ENCODE results near the gene CTIF.

CTIF gene

DNA sequence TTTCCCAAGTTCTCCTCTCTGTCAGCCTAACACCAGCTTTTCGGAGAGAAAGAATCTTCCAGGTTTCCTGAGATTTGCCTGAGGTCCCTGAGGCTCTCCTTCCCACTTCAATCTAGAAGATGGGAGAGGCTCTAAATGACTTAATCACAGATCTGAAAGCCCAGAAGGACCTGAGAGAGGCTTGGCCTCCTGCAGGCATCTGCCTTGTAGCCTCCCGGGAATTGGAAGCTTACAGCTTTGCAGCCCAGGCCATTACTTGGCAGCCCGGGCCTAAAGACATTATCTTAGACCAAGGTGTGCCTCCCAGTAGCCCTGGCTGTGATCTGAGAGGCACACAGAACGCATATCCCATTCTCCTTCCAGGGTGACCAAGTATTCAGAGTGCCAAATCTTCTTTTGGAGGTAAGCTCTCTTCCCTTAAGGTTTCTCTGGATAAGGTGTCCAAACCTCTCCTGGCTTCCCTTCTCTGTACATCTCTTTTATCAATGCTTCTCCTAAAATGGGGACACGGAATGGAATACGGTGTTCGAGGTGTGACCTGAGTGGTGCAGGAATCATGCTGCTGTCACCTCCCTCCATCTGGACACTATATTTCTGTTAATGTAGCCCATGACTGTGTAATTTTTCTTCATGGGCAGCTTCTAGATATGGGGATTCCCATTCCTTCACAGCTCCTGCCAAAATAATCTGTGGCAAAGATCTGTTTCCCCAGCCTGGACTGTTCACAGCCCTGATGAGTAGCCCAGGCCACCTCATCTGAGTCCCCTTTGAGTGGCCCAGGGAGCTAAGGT lies 16.0 kb downstream of the CTIF start:
- no peak for DNase-seq

DNA sequence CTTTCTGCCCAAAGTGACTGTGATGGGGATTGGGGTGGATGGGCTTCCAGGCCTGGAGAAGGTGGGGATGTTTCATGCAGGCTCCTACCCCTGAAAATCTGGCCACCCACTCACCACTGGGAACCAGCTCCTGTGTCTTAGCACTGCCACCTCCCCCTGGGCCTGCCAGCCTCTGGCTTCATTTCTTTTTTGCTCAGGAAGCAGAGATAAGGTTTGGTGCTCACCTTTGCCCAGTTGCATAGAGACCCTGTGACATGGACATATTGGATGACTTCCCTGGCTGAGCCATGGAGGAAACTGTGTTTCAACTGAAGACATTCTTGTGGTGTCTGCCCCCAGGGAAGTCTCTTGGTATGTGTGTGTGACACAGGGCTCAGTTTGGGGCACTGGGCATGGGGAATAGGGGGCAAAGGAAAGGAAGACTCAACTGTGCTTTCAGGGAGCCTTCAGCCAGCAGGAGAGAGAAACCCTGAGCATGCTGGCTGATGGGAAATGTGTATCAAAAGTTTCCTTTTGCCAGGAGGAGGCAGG lies 16.7 kb downstream of the CTIF start:
- DNase-seq = no peak

DNA sequence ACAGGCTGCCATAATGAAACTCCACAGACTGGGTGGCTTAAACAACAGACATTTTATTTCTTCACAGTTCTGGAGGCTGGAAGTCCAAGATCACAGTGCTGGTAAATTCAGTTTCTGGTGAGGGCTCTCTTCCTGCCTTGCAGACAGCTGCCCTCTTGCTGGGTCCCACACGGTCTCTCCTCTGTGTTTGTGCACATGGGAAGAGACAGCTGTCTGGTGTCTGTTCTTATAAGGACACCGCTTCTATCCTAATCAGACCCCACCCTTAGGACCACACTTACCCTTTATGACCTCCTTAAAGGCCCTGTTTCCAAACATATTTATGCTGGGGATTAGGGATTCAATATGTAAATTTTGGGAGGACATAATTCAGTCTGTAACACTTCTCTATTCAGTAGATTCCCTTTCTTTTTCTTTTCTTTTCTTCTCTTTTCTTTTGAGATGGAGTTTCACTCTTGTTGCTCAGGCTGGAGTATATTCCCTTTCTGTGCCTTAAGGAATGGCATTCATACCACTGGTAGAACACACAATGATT lies 18.9 kb downstream of the CTIF start:
- no peak for DNase-seq

DNA sequence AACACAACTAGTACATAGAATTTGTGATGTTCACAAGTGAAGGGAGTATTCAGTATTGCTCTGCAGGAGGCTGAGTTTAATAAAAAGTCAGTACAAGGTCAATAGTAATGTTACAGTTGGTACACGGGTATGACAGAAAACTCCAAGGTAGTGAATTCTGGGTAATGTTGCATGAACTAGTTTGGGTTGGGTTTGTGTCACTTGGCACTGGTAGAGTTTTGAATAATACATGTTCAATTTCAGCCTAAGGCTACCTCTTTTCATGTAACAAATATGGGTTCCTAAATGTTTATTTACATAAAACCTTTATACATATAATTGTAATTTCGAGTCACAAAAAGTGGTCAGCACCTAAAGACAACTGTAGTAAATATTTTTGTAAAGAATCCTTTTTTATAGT lies 19.4 kb downstream of the CTIF start:
- DNase-seq = no peak

DNA sequence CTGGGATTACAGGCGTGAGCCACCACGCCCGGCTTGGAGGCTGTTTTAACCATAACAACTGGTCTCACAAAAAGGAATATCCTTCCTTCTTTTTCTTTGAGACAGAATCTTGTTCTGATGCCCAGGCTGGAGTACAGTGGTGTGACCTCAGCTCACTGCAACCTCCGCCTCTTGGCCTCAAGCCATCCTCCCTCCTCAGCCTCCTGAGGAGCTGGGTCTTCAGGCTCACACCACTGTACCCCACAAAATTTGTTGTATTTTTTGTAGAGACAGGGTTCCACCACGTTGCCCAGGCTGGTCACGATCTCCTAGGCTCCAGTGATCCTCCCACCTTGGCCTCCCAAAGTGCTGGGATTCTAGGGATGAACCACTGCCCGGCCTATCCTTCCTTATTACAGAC lies 21.7 kb downstream of the CTIF start:
- DNase-seq = no peak

DNA sequence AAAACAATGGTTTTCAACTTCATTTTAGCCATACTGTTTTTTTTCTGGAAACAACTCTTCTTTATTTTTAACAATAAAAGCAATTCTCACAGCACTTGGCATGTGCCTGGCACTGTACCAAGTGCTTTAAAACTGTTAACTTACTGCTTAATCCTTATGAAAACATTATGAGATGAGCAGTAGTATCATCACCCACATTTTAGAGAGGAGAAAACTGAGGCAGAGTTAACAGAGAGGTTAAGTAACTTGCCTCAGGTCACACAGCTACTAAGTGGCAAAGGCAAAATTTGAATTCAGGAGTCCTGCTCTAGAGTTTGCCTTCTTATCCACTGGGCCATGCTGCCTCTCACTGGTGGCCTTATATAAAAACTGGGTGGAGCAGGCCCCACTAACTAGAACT lies 23.2 kb downstream of the CTIF start:
- no peak for DNase-seq

DNA sequence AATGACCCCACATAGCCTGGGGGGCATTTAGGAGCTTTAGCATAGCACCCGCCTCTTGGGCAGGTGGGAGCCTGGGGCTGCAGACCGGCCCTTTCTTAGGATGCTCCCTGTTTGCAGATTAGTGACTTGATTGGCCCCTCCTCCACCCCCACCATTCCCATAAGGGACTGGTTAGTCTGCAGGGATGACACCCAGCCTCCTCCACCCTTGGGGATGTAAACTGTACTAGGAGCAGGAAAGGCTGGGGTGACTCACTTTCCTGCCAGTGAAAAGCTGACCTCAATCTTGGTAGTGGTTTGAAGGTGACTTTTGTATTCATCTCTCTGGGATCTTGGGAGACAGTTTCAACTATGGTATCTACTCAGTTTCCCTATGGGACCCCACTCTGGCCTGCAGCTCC lies 24.2 kb downstream of the CTIF start:
- no peak for DNase-seq

DNA sequence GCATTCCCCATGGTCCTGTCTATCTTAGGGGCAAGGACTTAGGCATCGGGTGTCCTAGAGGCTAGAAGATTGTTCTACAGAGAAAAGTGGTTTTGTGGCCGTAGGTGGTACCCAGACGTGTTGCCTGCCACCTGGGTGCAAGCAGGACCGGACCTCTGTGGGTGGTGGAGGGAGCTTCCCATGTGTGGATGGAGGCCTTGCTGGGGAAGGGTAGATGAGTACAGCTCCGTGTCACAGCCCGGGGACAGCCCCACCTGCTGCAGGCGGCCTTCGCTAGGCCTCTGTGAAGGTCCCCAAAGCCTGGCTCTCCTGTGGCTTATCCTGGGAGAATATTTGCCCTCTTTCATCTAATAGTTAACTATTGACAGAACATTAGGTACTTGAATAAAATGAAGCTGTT lies 25.3 kb downstream of the CTIF start:
- no peak for DNase-seq

DNA sequence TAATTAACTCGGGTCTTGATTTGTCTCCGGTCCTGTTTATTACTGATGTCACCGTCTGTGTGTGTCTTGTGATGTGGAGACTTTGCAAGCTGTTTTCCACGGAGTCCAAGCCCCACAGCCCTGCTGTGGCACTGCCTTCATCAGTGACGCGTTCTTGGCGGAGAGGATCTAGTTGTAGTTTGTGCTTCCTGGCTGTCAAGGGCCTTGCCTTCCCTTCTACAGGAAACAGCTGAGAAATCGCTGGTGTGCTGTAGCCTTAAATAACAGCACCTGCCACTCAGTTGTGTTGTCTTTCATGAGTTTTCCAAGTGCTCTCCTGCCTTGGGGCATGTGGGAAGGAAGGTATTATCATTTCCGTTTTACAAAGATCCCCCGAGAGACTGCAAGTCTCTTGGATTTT lies 26.3 kb downstream of the CTIF start:
- no peak for DNase-seq

DNA sequence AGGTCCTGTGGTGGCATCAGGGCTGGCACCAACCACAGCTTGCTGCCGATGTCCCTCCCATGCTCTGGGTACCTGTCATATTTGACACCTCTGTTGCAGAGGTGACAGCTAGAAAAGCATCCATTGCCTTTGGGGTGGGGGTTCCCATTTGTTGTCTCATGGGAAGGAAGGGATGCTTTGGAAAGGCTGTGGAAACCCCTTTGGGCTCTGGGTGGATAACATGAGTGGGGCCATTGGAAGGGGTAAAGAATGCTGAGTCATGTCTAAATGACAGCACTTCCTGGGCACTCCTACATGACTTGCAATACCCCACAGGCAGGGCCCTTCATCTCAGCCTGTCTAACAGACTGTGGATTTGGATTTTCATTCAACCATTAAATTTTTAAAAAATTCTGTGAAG lies 27.8 kb downstream of the CTIF start:
- no peak for DNase-seq

DNA sequence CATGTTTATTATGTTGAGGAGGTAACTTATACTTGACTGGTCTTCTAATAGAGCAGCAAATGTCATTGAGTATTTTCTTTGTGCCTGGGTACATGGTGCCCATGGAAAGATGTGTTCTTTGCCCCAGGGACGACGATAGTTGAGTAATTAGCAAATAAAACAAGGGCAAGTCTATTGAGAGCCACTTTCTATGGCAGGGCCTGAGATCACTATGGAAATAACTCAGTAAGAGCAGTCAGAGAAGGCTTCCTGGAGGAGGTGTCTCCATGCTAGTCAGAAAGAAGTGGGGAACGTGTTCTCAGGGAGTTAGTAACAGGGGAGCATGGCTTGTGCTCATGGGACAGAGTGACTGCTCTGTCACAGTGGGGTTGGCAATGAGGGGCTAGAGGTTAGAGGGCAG lies 28.6 kb downstream of the CTIF start:
- DNase-seq = no peak

DNA sequence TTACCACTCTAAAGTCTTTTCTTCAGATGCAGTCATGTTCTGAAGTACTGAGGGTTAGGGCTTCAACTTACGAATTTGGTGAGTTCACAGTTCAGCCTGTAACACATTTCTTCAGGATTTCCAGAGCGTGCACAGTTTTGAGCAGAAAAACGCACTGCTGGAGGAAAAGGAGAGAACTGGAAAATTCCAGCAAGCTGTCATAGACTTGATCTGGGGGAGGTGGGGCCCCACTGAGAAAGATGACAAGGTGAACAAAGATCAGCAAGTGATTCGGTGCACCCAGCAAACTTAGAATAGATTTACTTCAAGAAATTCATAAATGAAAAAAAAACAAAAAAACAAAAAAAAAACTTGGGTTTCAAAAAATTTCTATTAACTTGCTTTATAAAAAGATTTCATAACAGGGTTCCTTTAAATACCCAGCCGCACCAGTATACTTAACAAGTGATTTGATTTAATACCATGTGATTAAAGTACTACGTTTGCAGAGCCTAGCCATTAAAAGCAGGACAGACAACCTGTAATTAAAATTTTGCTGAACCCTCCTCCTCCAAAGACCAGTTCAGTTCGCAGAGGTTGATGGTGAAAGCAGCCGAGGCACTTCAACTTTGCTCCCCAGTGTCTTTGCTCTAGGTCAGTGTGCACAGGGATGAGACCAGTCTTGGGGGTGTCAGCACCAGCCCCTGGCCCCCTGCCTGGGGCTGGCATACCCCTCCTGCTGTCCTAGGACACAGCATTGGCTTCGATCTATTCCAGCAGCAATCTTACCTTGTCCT lies 30.5 kb downstream of the CTIF start:
- no peak for DNase-seq

DNA sequence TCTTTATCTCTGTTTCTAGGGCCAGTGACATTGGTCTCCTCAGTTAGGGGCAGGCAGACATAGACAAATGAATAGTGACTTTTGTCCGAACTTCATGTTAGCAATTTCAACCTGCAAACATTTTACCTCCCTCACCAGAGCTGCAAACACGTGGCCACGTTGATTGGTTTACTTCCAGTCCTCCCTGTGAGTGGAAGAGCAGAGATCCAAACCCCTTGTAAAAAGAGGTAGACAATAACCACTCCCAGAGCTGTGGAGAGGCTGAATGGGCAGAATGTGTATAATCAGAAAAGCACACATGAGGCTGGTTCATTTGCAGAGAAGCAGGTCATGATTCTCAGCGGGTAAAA lies 31.1 kb downstream of the CTIF start:
- no peak for DNase-seq

DNA sequence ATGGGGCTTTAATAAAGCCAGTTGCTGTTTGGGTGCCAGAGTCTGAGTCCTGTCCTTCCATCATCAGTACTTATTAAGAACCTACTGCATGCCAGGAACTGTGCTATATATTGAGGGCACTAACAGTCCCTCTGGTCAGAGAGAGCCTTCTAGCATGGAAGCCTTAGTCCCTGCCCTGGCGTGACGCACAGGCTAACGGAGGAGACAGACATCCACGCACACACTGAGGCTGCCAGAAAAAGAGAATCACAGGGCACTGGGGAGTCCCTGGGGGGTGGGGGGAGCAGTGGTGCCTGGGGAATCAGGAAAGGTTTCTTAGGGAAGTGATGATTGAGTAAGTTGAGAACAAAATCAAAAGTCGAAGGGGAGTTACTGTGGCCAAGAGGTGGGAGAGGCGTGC lies 31.5 kb downstream of the CTIF start:
- DNase-seq = no peak

DNA sequence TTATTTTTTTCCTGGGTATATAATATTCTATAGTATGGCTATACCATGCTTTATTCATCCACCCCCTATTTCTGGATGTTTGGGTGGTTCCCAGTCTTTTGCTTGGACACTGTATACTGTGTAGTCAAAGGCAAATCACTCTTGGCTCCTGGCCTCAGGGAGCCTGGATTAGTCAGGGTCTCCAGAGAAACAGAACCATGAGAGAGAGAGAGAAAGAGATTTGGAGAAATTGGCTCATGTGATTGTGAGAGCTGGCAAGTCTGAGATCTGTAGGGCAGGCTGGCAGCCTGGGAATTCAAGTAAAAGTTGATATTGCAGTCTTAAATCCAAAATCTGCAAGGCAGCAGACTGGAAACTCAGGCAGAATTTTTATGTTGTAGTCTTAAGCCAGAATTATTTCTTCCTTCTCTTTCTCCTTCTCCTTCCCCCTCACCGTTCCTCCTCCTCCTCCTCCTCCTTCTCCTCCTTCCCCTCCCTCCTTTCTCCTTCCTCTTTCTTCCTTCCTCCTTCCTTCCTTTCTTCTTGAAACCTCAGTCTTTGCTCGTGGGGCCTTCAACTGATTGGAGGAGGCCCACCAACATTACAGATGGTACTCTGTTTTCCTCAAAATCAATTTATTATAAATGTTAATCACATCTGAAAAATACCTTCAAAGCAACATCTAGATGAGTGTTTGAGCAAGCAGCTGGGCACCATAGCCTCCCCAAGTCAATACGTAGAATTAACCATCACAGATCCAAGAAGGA lies 33.0 kb downstream of the CTIF start:
- DNase-seq = no peak

DNA sequence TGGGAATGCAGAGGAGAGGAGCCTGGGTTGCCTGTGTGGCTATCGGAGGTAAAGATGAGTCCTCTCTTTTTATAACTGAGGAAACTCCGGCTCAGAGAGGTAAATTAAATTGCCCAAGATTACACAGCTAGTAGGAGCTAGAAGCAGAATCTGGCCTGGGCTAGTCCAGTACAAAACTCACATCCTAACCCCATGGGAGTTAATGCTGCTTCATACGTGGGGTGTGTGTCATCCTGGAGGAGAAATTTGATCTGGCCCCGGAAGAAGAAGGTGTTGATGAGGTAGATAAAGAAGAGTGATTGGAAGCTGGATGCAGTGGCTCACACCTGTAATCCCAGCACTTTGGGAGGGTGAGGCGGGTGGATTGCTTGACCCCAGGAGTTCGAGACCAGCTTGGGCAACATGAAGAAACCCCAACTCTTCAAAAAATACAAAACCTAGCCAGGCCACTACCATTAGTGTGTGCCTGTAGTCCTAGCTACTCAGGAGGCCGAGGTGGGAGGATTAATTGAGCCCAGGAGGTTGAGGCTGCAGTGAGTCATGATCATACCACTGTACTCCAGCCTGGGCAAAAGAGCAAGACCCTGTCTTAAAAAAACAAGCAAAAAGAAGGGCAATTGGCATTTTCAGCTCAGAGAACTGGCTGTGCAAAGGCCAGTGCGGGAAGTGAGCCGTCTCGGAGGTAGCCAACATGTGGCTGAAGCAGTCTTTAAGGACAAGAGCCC lies 33.7 kb downstream of the CTIF start:
- DNase-seq = no peak

DNA sequence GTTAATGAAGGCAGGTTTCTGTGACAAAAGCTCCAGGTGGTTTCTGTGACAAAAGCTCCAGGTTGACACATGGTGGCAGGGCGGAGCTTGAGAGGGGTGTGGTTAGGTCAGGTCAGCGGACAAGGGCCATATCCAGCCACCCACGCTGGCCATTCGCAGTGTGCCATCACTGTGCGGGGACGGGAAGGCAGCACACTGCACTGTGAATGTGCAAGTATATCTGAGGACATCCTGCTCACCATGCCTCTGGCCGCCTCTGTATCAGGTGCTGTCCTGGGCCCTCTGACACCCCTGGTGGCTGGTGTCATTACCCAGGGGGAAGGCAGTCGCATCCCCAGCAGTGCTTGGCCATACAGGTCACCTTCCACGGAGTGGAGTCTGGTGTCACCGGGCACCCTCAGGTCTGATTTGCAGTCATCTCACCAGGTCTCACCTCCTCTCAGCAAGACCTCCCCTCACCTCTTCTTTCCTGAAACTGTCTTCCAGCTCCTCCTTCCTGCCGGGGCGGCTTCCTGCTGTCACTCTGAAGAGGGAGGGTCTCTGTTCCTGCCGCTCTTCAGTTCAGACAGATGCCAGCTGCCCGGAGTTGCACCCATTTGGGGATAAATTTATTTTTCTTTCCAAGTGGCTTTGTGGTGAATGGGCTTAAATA lies 34.9 kb downstream of the CTIF start:
- no peak for DNase-seq

DNA sequence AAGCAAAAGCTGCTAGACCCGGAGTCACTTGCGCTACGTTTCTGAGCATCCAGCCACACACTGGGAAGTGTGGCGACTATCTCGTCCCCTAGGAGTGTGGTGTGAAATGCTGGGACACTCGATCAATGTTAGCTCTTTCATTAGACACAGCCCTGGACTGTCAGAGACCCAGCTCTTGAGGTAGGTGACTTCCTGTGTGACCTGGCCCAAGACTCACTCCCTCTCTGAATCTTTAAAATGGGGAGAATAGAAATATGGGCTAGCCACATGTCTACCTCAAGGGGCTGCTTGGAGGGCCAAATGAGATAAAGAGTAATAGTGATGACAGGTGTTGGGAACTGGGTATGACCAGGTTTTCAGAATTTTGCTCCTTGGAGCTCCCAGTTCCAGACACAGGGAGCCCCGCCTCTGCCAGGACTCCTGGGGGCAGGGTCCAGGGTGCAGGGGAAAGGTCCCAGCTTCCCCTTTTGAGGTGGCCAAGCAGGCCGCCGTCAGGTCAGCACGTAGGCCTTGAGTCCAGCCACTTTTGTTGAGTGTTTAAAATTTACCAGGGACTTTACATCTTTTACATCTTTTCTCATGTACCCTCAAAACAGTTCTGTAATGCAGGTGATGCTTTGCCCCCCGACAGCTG lies 36.0 kb downstream of the CTIF start:
- no peak for DNase-seq

DNA sequence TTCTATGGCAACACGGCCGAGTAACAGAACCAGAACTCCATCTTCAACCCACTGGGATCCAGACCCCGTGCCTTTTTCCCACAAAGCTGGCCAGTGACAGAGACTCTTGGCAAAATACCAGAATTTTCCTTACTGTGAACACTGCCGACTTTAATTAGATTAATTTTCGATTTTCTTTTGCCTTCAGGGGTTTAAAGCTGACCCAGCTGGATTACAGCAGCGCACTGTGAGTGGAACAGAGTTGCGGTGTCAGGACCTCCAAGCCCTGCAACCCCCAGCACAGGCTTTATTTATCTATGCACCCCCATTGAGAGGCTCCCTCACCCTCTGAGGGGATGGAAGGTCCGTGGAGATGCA lies 36.4 kb downstream of the CTIF start:
- DNase-seq = no peak

DNA sequence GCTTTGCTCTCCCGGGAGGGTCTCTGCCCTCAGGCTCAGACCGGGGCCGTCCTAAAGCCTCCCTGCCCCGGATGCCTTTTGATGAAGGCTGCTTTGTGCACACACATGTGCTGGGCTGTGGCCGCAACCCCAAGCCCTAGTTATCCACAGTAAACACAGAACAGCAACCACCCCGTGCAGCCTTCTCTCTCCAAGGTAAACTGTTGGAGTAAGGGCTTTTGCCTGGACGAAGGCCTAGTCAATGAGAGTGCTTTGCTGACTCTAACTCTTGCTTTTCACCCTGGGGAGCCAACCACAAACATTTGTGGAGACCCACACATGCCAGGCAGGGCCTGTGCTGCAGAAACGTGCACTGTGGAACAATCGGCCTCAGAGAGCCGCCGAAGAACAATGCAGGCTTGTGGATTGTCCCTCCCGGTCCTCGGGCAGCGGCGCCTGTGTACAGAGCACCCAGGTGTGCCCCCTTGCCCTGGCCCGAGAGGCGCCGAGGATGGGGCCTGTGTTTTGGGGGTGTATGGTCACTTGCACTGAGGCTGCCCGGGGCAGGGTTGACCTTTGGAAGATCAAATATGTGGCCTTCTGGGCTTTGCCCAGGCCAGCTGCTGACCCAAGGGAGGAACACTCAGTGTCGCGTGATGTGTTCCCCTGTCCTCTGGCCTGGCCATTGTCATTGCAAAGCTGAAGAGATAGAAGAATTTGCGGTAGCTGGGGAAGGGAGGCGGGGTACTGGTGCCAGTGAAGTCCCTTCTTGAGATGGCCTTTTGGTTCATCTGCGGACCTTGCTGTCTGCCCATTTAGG lies 37.0 kb downstream of the CTIF start:
- DNase-seq = no peak

DNA sequence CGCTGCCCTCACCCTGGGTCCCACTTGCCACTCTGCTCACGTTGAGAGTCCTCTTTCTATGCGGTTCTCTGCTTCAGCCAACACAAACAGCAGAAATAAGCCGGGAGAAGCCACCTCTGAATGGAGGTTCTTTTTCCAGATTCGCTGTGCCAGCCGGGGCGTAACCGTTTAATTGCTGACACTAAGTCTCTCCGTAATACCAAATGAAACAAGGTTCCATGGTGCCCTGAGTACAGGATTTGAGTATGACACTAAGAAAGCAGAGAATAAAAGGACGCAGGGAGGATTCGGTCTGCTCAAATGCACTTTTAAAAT lies 37.6 kb downstream of the CTIF start:
- DNase-seq = no peak

All from NCI-H526 treated with DMSO at 0.1 percent for 48 hours (cell line).